Ovary (tissue), 3 donors: ENCODE measurements around the gene UNC93A.

Experiments used
- CTCF ChIP-seq, 3 donors: fragments of 450-650 bp in 2 of 3; fragments of 200-600 bp in 1 of 3; IDR thresholded peaks; one replicate each; pipeline versions ENCODE4 v1.5.1 to v1.8.0; 2016 to 2022; ENCODE audit warnings: antibody characterized with exemption in 3 of 3, mild to moderate bottlenecking in 1 of 3
- POLR2A ChIP-seq: fragments of 450-650 bp; IDR thresholded peaks from one replicate; pipeline ENCODE4 v1.6.1; 2017; ENCODE audit warnings: antibody characterized with exemption, mild to moderate bottlenecking, moderate library complexity
- donor health status: DM: no; HTN: no; CAD: no.

- TF ChIP-seq CTCF (IDR thresholded peaks at IDR 0.05) (no peak), POLR2A (no peak)
Measured at GRCh38 chr6:167311286-167311685, 20.2 kb downstream of the UNC93A start.
